Endometrial microvascular endothelial cells (primary cell): ENCODE data around the gene BARHL1. TPM values are rescaled to one million over a fixed set of nuclear protein-coding genes. Genes with fewer than 3 reads are reported as not detected.

Source experiments
- in situ Hi-C: cut with HindIII; loops from 2 replicates; pipeline ENCODE4 v1.10.0; 2017; ENCODE audit warnings: low sequenced_read_pairs, low pct_unique_long_range_greater_than_20kb; ENCODE audit errors: inconsistent ontology term
- total RNA-seq: library from RNA; depleted of rRNA; stranded (reverse); fragments of >200 nt; gene quantifications from one replicate; pipeline ENCODE4 v1.2.3, GENCODE V29; 2015; ENCODE audit errors: inconsistent ontology term

Gene BARHL1
- not detected for total RNA-seq

DNA sequence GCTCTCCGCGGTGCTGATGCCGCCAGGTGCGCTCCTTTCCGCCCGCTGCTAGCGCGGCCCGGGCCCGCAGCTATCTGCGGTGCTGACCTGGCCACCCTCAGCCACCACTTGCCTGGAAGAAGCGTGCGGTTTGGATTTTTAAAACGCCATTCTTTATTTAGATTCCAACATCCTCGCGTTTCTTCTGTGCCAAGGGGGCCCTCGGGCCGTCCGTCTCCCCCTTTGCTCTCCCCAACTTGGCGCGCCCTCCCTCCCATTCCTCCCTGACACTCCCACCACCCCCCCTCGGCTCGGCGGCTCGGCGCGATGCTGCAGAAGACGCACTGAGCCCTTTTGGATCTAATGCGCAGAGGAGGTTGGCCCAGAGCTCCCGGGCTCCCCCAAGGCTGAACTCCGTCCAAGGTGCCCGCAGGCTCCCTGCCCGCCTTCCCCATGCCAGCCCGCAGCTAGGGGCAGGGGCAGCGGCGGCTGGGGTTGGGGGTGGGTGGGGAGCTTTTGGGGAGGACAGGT is at the start of gene BARHL1:
TSS of gene BARHL1 (plus strand) at position 331 of the 510 bp plus-strand sequence. CDS start 192 bp downstream, outside the sequence.
- in situ Hi-C loops, result no loop called here

DNA sequence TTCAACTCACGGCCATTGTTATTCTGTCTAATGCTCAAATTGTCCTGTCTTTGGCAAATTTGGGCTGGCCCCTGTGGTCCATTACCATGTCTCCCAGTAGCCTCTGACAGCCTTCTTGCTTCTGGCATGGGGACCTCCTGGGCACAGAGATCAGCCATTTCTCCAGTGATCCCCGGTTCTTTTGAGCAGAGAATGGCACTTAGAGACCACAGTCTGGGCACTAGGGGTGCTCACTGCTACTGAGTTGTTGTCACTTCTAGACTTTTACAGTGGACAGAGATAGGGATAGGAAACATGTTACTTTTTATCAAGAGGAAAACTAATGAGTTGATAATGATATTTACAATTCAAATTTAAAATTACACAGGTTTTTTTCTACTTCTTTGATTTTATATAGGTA is 47.6 kb upstream of the BARHL1 start:
- in situ Hi-C loops, result no loop called here

DNA sequence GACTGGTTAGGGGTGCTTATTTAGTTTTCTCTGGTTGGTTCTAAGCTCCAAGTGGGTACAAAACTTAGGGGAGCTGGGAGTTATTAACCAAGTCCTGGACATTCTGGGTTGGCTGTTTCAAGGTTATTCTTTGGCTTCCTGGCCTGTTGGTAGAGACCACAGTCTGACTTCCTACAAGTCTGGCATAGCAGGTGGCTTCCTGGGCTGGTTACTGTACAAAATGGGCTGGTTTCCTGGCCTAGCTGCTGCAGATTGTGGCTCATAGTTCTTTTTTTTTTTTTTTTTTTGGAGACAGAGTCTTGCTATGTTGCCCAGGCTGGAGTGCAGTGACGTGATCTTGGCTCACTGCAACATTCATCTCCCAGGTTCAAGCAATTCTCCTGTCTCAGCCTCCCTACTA is 46.3 kb upstream of the BARHL1 start:
- in situ Hi-C loops, result no loop called here

DNA sequence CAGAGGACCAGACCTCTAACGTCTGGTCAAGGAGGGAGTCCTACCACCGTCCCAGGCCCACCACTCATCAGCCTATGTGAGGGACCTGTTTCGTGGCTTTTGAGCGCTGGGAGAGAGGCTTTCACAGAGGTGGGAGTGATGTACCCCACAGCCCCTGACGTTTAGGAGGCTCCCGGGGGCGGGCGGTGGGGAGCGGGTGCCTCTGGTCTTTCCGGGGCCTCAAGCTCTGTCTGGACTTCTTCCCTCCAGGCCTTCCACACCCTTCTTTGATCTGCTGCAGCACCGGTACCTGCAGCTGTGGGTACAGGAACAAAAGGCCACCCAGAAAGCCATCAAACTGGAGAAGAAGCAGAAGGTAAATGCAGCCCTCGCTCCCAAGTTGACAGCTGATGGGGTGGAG is 45.1 kb upstream of the BARHL1 start:
- in situ Hi-C loops, result no loop called here

DNA sequence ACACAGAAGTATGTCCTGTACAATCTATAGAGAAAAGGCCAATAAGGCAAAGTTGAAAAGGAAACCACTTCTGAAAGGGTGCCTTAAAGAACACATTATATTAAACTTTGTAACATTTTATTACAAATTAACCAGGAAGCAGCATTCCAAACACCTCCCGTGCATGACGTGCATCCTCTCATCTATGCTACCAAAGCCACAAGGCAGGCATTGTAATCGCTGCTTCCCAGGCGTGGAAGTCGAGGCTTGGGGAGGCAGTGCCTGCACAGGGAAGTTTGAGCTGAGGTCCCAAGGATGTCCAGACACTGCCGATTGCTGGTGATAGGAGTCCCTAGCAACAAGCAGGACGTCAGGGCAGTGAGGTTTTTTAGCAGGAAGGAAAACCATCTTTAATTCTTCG is 44.3 kb upstream of the BARHL1 start:
- in situ Hi-C loops, result no loop called here

DNA sequence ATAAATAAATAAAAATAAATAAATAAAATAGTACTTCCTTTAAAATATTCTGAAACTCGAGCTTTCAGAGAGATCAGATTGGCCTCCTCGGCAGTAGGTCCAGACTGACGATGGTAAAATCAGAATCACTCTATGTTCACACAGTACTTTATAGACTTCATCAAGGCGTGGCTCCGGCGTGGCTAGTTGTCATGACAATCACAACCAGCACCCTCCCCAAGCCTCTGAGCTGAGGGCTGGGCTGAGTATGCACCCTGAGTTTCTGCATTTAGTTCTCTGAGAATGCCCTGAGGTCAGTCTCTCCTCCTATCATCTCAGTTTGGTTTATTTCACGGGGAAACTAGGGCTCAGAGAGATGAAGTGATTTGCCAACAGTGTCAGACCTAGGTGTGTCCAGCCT is 43.3 kb upstream of the BARHL1 start:
- in situ Hi-C loops, result no loop called here

DNA sequence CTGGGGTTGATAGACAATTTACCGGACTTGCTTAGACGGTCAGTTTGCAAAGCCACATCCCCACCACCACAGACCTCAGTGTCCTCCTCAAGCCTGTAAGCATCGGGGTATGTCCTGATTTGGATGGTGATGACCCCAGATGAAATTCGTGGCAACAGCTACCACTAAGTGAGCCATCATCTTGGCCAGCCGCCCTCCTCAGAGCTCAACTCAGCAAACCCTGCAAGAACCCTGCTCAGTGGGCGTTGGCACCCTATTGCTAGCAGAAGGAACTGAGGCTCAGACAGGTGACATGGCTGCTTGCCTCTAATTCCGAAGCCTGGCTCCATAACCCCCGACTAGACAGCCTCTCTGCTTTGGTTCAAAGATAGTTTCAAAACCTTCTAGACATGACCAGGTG is 41.4 kb upstream of the BARHL1 start:
- in situ Hi-C loops, result no loop called here

DNA sequence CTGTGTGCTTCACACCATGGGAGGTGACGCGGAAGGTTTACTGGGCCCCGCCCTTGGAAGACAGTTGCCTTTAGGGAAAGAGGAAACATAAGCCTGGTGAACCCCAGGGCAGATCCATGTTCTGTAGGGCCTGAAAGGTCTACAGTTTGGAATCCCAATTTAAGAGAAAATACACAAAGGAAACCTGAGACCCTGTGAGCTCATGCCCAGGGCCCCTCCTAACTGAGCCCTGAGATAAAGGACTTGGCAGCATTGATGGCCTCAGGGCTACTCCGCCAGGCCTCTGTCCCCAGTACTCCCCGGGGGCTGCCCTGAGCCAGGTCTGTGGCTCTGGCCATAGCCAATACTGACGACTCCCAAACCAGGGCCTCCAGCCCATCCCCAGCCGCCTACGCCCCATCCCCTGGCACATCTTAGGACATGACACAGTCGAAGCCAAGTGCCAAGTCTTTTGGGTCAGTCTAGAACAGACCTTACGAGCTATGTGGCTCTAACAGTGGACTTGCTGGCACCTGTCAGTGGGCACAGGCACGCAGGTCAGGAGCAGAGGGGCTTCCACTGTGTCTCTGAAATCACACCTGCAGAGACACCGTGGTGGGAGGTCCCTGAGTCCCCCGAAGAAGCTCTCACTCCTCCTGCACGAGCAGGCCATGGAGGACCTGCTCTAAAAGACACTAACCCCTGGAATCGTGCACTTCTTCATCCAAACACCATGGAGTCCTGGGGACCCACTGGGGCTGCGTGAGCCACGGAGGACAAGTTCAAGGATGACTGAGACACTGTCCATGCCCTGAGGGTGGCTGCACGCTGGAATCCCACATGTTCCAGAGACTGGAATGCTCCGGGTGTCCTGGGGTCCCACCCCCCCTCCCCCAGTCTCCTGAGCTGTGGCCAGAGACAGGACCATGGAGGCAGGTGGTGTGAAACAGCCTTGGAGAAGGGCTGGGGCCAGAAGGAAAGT is 40.3 kb upstream of the BARHL1 start:
- in situ Hi-C loops, result no loop called here

DNA sequence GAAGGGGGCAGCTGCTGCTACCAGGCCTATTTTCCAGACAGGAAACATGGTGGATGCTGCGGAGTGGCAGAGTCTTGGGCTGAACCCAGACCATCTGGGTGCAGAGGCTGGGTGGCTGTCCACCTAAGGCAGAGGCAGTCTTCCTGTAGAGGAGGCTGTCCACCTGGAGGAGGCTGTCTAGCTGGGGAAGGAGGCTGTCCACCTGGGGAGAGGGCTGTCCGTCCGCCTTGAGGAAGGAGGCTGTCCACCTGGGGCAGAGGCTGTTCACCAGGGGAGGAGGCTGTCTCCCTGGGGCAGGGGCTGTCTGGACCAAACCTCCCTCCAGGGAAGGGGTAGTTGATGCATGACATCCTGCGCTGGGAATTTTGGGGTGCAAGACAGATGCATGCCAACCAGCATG is 39.2 kb upstream of the BARHL1 start:
- in situ Hi-C loops, result no loop called here

DNA sequence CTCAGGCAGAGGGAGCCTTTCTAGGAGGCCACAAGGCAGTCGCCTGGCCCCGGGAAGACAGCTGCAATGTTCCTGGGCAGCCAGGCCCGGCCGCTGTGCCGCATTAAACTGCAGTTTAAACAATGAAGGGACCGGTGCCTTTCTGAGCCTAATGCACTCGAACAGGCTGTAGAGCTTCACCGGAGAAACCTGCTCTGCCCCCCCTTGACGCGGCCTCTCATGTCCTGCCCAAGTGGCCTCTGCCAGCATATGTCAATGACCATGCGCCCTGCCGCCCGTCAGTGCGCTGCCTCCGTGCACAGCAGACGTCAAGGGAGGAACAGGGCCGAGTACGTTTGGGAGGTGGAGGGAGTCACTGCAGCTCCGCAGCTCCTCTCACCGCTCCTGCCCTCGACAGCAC is 38.4 kb upstream of the BARHL1 start:
- in situ Hi-C loops, result no loop called here

DNA sequence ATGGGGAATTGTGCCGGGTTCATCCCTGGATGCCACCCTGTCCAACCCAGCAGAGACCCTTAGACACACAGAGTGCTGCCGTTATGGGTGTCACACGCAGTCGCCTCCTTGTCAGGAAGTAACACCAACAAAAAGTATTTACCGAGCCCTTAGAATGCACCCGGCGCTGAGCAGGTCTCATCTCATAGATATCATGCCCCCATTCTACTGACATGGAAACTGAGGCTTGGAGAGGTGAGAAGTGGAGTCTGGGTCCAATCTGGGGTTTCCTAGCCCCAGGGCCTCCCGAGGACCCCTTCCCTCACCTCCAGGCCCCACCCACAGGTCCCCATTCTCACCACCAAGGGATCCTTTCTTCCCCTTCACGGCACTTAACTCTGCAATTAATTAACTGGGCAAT is 36.8 kb upstream of the BARHL1 start:
- in situ Hi-C loops, result no loop called here

DNA sequence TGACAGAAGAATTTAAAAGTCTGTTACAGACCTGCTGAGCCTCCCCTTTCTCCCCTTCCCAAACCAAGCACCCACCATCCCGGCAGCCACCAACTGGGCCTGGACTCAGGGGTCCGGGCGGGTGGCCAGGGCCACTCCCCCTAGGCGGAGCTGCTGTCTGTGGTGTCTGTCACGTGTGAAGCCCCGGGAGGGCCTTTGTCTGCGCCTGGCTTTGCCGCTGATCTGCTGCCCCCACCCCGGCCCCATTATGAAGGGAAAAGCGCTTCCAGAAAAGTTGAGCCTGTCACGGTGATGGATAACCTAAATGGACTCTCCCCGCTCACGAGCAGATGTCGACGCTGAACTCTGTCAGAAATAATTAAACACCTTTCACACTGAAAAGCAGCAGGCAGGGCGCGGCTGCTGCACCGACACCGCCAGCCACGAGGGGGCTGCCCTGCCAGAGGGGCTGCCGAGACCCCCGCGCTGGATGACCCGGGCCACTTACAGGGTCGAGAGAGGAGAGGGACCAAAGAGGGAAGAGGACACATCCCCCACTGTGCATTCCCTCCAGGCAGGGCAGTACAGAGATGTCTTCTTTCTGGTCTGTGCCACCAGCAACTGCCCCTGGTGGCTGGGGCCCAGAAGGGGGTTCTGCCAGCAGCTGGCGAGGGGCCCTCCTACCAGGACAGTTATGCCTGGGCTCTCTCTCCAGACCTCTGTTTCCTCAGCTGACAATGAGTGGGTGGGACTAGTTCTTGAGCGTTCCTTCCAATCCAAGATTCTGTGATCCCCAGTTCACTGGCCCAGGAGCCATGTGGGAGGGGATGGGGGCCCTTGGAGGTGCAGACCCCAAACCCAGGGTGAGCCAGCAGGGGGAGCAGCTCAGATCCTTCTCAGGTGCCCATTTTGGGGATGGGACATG is 36.0 kb upstream of the BARHL1 start:
- in situ Hi-C loops, result no loop called here

DNA sequence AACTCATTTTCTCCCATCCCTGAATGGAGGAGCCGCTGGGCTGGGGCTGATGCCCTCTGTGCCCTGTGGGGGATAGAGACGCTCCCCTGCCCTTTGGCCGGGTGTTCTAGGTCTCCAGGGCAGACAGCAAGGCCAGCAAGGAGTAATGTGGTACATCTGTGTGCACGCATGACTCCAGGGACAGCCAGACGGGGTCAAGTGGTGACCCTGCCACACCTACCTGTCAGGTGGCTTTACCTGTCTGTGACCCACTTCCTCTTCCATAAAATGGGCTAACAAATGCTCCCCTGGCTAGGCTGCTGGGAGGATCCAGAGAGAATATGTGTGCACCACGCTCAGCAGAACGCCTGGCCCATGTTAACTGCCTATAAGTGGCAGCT is 35.4 kb upstream of the BARHL1 start:
- in situ Hi-C loops, result no loop called here

DNA sequence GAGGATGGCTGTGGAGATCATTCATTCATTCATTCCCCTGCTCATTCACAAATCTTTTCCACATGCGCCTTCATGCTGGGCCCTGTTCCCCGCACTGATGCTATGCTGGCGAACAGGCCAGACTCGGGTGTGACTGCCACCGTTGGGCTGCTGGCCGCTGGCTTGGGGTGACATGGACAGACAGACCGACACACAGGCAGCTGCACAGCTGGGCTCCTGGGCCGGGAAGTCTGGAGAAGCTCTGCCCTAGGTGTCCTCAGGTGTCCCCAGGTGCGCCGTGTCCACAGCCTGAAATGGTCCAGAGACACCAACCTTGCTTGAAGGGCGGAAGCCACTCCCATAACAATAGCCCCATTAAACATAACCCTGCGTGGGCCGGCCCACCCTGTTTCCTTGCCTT is 35.0 kb upstream of the BARHL1 start:
- in situ Hi-C loops, result no loop called here

DNA sequence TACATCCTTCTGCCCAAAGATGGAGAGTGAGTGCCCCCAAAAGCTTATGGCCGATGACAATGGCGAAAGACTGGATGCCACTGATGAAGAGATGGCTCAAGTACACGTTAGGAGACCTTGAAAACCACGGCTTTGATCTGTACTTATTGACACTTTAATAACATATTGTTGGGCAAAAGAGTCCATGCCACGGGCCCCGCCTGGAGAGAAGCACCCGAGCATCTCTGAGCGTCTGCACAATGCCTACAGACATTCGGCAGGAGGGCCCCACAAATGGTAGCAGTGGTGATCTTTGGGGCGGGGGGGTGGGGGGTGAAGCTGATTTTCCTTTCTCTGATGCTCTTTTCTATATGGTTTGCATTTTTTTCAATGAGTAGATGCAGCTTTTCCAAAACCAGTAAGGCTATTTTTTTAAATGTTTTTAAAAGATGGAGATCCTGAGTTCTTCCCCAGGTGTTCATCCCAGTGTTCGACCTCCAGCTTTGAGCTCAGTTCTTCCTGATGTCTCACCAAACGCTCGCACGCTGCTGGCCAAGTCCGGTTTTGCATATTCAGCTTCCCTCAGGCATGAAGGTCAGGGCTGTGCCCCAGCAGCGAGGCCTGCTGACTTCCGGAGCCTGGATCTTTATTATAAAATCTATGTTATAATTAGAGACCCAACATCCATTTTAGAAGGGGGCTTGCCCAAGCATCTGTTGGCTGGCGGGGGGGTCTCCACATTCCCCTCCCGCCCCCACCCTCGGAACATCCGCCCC is 34.3 kb upstream of the BARHL1 start:
- in situ Hi-C loops, result no loop called here

DNA sequence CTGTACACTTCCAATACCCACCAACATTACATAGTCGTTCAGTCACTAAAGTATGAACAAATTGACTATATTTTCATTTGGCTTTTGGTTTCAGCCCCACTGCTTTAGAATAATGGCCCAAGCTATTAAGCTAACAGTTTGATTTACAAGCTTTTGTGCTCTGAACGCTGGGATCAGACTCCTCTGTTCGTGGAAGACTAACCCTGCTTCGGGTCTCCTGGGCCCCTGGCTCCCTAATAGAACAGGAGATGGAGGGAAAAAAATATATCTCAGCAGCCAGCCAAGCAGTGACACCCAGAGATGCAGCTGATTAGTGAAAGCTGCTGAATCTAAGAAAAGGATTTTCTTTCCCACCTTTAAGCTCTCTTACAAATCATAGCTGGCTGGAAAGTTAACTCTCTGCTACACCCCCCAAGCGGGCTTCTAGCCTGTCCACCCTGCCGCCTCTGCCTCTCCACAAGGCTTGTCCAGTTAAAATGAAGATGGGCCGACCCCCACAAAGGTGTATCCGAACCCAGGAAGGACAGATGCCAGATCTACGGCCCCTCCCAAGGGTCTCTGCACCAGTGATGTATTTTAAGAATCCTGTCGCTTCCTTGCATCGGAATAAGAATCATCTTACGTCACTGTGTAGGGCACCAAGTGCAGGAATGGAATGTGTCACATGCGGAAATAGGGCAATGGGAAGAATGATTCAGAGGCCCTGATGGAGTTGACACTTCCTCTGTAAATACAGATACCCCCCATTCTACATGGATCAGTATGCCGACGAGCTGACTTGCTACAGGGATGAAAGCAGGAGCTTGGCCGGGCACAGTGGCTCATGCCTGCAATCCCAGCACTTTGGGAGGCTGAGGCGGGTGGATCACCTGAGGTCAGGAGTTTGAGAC is 33.4 kb upstream of the BARHL1 start:
- in situ Hi-C loops, result no loop called here

DNA sequence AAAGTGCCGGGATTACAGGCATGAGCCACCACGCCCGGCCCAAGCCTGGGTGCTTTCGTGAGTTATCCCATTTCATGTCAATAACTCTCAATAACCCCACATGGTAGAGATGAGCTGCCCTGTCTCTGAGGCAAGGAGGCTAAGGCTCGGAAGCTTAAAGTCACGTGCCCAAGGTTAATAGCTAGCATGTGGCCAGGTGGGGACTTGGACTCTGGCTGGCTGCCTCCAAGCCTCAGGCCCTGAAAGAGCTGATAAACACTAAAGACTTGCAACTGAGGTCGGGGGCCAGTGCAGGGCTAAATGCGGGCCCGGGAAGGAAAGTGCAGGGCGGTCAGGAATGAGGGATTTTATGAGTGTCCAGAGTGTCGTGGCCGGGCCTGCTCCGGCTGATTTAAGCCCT is 30.9 kb upstream of the BARHL1 start:
- in situ Hi-C loops, result no loop called here

DNA sequence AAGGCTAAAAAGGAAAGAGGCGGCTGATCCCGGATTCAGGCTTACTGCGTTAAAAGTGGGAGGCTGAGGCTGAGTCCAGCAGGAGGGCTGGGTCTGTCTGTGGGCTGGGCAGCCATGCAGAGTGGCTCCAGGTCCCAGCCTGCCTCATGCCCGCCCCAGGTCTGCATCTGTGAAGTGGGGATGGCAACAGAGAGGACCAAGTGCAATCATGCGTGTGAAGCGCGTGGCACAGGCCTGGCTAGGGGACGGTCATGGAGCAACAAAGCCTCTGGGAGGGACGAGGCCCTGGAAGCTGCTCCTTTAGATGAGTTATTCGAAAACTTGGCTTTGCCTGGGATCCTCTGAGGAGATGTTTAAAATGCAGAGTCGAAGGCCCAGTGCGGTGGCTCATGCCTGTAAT is 30.4 kb upstream of the BARHL1 start:
- in situ Hi-C loops, result no loop called here
